ENCODE results near the gene UGT2B7. TPM values are rescaled to one million over a fixed set of nuclear protein-coding genes. Genes with fewer than 3 reads are reported as not detected.
"Not testable (repeated sequence)": the region's sequence is repeated elsewhere in the genome, so short reads cannot be mapped to it uniquely, and the experiment has no call there.

Gene UGT2B7
- polyA plus RNA-seq (ENCODE audit: insufficient read length in 10 of 10) = under 1 TPM in 9 of 10 donors, not detected in 1; 0.13 to 0.98 (median 0.40) TPM
- long read RNA-seq, donor 1 = 0 reads
- long read RNA-seq, donor 2 = 0 reads
- long read RNA-seq, donor 3 = 0 reads
- long read RNA-seq, donor 4 = 0 reads
- long read RNA-seq, donor 5 = 0 reads
- long read RNA-seq, donor 6 = 0 reads
- long read RNA-seq, donor 7 = 0 reads
- long read RNA-seq, donor 8 = 0 reads
- long read RNA-seq, donor 9 = 0 reads

DNA sequence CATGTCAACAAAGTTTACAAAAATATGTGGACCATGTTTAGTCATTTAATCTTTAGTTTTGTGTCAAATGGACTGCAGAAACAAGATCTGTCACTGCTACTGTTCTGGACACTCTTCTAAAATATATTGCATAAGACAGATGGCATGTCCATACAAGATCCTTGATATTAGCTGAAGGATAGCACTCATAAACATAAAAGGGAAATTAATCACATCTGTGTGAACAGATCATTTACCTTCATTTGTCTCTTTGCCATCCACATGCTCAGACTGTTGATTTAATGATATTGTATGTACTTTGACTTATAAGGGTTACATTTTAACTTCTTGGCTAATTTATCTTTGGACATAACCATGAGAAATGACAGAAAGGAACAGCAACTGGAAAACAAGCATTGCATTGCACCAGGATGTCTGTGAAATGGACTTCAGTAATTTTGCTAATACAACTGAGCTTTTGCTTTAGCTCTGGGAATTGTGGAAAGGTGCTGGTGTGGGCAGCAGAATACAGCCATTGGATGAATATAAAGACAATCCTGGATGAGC lies at the start of gene UGT2B7:
UGT2B7 (plus strand) TSS at position 364 of the 546 bp plus-strand sequence; CDS start at position 411, 47 bp downstream.
- DNase-seq = no peak

DNA sequence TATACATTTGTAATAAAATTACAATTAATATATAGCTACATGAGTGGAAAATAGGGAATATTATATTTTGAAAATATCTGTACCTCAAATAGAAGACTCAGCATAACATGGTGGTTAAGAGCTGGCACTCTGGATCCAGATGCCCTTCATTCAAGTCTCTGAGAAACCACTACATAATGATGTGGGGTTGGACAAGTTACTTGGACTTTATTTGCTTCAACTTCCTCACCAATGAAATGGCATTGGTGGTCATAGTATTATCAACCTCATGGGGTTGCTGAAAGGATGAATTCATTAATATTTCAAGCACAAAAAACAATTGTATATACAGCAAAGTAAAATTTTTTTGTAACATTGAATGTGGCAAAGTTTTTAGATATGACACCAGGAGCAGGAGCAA lies 46.4 kb upstream of the UGT2B7 start:
- no peak for DNase-seq

DNA sequence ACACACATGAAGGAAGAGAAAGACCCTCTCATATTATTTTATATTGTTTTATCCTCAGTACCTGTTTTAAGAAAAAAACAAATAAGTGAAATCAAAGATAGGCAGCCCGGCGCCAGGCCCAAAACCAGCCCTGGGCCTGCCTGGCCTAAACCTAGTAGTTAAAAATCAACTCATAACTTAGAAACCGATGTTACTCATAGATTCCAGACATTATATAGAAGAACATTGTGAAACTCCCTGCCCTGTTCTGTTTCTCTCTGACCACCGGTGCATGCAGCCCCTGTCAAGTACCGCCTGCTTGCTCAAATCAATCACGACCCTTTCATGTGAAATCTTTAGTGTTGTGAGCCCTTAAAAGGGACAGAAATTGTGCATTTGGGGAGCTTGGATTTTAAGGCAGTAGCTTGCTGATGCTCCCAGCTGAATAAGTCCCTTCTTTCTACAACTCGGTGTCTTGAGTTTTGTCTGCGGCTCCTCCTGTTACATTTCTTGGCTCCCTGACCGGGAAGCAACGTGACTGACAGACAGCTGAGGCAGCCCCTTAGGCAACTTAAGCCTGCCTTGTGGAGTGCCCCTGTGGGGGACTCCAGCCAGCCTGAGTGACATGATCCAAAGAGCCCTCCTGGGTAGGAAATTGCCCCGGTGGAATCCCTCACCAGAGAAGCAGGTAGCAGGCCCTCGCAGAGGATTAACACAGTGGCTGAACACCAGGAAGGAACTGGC lies 45.3 kb upstream of the UGT2B7 start:
- peak; percentile 6 to 16 (median 14) for DNase-seq

DNA sequence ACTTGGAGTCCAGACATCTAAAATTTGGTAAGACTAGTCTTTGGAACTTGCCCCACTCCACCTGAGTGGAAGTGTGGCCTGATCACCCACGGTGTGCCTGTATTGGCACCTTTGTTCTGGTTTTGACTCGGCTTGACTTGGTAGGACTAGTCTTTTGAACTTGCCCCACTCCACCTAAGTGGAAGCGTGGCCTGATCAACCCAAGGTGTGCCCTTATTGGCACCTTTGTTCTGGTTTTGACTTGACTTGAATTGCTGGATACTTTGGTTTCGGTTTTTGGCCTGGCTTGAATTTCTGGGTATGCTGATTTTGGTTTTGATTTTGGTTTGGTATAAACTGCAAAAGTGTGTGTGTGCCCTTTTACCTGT lies 44.7 kb upstream of the UGT2B7 start:
- DNase-seq = no peak

DNA sequence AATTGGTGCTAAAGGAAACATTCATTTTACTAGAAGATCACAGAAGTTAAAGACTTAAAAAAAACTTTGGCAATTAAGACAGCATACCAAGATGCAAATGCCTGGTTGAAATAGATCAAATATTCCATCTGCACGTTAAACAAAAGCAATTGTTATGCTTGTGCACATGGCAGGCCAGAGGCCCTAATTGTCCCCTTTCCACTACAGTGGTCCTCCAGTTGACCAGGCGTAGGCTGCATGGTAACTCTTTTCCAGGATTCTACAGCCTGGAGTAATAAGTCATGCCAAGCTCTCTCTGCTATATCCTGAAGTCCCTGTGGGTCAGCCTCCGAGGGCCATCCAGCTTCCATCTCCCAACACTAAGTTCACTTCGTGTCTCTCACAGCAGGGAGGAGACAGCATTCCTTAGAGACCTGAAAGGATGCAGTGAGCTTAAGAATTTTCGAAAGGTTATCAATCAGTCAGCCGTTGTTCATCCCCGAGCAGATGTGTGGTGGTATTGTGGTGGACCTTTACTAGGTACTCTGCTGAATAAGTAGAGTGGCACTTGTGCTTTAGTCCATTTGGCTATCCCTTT lies 42.9 kb upstream of the UGT2B7 start:
- not testable (repeated sequence) for DNase-seq

DNA sequence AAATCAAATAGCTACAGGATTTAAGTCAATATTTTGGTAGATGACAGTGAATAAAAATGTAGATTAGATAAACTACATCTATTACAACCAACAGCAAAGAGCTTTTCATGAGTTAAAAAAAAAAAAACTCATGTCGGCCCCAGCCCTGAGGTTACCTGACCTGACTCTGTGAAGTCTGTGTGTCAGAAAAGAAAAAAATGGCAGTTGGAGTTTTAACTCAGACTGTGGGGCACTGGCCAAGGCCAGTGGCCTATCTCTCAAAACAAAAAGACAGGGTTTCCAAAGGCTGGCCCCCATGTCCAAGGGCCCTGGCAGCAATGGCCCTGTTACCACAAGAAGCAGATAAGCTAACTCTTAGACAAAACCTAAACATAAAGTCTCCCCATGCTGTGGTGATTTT lies 42.2 kb upstream of the UGT2B7 start:
- DNase-seq = not testable (repeated sequence)

DNA sequence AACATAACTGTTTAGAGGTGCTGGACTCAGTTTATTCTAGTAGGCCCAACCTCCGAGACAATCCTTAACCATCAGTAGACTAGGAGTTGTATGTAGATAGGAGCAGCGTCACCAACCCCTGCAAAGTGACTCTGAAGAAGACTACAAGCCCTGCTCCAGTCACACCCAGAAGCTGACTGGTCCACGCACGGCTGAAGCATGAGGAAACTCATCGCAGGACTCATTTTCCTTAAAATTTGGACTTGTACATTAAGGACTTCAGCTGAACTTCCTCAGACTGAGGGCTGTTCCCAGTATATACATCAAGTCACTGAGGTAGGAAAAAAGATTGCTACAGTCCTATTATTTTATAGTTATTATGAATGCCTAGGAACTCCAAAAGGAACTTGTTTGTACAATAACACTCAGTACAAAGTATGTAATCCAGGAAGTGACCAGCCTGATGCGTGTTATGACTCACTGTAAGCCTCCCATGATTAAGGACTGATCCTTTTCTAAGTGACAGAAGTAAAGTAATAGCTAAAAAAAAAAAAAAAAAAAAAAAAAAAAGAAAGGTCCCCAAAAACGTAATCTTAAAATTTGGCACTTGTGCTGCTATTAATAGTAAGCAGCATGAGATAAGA lies 41.6 kb upstream of the UGT2B7 start:
- DNase-seq = peak in 1 of 3 donors; percentile 23

DNA sequence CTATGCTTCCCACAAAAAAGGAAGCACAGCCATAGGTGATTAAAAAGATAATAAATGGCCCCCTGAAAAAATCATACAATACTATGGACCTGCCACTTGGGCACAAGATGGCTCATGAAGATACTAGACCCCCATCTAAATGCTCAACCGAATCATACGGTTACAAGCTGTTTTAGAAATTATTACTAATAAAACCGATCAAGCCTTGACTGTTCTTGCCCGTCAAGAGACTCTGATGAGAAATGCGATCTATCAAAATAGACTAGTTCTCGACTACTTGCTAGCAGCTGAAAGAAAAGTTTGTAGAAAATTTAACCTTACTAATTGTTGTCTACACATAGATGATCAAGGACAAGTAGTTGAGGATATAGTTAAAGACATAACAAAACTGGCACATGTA lies 40.1 kb upstream of the UGT2B7 start:
- DNase-seq = no peak

DNA sequence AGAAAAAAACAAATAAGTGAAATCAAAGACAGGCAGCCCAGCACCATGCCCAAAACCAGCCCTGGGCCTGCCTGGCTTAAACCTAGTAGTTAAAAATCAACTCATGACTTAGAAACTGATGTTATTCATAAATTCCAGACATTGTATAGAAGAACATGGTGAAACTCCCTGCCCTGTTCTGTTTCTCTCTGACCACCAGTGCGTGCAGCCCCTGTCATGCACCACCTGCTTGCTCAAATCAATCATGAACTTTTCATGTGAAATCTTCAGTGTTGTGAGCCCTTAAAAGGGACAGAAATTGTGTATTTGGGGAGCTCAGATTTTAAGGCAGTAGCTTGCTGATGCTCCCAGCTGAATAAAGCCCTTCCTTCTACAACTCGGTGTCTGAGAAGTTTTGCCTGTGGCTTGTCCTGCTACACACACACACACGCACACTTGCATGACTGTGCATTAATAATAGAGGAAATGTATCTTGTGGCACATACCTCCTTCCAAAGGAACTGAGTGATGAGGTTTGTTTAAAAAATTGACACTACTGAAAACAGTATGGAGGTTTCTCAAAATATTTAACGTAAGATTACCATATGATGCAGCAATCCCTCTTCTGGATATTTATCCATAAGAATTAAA lies 39.2 kb upstream of the UGT2B7 start:
- no peak for DNase-seq

DNA sequence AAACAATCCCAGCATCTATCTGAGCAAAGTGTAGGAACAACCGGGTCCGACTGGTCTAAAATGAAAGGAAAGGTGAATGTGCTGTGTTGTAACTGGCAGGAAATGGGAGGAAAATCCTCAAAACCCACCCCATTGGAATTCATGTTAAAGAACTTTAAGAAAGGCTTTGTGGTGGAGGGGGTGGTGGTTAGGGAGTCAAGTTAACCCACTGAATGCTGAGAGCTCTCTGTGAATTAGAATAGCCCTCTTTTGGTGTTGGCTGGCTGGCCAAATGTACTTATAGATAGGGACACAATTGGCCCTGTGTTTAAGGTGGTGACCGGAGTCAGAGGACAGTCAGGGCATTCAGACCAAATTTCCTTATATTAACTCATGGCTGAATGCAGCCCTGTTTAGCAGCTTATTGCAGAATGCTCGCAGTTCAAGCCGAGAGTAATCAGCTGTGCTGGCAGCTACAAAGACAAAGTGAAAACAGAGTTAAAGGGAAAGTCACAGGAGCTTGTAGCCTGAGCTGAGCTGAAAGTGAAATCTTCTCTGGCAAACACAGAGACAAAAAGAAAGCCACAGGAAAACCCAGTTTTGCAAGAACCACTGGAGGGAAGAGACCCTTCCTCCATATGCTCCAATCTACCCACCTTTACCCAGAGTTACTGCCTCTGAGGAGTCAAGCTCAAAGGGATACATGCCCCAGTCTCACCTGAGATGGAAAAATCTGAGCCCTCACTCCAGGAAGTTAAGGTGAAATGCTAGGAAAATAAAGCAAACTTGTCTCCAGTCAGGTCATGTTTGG lies 38.5 kb upstream of the UGT2B7 start:
- peak; percentile 5 to 18 (median 9) for DNase-seq

DNA sequence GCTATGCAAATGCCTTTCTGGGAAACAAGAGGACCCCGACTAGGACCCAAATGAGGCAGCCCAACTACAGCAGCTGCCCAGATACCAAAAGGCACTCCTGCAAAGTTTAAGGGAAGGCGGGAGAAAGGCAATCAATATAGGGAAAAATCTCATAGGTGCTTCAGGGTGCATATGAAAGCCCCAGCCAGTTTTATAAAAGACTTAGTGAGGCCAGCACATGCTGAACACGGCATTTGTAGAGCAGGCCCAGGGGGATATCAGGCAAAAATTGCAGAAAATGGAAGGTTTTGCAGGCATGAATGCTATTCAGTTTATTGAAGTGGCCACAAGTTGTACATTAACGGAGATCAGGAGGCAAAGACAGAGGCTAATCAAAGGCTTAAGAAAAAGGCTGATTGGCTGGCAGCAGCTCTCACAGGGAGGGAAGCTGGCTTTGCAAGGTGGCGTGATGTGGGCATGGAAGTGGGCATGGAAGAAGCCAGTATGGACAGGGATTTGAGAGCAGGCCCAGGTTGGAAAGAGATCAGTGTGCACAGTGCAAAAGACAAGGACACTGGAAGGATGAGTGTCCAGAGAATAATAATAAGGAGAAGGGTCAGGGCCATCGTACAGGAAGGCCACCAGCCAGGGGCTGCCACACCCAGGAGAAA lies 37.7 kb upstream of the UGT2B7 start:
- DNase-seq = no peak

DNA sequence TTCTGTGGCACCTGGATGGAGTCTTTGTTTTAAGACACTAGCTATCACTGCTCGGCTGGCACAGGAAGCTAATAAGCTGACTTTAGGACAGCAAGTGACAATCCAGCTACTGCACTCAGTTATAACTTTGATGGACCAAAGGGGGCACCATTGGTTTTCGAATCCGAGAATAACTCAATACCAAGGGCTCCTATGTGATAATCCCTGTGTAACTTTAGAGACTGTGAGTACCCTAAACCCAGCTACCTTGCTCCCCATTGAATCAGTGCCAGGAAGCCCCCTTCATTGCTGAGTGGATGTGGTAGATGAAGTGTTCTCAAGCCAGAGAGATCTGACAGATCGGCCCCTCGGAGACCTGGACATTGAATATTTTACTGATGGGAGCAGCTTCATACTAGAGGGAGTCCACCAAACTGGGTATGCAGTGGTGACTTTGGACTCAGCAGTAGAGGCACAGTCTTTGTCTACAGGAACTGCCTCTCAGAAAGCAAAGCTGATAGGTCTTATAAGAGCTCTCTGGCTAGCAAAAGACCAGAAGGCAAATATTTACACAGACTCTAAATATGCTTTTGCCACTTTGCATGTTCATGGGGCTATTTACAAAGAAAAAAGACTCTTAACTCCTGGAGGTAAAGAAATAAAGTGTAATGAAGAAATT lies 35.5 kb upstream of the UGT2B7 start:
- DNase-seq = no peak

DNA sequence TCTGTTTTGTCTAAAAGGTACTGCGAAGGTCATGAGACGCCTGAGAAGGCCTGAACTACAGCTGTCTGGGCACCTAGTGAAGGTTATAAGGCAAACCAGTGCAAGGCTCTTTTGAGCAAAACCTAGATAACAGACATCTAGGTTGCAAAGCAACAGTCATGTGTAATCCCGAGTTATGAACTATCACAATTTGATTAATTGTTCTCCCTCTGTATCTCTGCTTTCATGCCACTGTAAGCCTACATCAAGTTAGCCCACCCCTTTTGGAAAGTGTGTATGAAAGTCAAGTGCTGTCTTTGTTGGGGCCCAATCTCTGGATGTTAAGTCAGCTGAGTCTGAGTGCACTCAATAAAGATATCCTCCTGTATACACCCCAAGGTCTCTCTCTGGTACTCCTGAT lies 31.9 kb upstream of the UGT2B7 start:
- DNase-seq = no peak

DNA sequence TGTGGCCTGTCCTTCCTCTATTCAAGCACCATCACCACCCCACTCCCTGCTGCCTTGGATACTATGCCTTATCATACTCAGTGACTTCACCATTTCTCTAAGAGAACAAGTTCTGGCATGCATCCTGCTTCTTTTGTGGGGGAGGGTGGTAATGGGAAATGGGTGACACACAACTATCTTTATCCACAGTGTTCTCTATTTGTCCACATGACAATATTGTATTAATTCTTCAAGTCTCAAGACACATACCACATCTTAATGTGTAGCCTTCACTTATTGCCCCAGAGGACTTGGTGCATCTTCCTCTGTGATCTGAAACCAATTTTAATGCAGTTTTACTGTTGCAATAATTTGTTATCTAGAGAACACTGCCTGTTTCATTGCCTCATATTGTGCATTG lies 29.3 kb upstream of the UGT2B7 start:
- no peak for DNase-seq

DNA sequence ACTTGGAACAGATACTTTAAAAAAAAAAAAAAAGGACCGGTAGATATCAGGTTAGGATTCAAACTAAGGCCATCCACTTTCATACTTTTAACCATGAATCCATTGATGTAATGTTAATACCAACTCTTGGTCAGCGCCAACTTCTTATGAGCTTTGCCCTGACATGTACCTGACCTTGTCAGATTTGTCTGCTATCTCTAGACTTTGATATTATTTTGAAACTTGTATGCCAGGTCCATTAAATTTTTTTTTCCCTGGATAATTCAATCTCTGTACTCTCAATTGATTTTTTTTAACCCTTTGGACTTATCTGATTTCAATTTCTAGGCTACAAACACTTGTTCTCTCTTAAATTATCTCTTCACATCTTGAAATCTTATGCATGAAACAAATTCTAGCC lies 27.2 kb upstream of the UGT2B7 start:
- DNase-seq = no peak

DNA sequence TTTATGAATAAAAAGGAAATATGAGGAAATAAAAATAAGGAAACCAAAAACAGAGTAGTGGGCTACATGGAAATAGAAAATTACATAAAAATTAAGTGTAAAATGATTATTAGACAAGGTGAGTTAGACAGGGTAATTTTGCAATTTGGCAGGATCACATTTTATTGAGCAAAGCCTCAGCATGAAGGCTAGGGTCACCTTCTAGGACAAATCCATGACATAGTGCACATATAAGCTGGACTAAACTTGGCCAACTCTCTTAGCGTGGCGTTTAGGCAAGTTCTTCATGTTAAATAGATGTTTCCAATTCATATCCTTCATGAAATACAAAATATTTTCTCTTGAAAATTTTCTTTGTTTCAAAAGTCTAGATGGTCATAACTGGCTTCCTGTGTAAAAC lies 25.7 kb upstream of the UGT2B7 start:
- DNase-seq = no peak

DNA sequence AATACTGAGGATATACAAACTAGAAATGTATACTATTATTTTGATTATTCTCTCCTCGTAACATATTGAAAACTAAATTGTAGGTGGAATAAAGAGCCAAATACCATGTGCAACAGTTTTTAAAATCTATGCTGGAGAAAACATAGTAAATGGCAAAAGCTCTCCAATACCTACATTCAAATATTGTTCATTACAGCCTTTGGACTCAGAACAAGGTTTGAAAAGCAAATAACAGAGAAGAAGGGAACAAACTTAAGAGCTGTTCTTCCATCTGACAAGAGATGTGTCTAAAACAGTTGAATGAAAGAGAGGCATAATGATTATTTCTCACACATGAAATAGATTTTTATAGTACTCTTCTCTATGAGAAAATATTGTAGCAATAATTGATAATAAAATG lies 25.0 kb upstream of the UGT2B7 start:
- DNase-seq = no peak

DNA sequence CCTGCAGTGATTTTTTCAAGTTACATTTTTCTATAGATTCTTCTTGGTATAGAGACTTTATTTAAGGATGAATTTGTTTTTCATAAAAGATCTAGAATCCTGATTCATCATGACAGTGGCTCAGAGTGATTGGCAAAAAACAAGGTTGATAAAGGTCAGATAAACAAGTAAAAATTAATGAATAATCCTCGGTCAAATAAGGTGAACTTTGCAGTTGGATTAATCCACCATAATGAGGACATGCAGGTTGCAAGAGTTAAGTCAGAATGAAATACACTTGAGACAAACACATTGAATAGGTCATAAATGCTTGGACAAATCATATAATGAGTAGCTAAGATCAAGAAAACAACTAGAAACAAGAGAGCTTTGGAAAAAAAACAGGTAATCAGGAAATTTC lies 22.9 kb upstream of the UGT2B7 start:
- no peak for DNase-seq

DNA sequence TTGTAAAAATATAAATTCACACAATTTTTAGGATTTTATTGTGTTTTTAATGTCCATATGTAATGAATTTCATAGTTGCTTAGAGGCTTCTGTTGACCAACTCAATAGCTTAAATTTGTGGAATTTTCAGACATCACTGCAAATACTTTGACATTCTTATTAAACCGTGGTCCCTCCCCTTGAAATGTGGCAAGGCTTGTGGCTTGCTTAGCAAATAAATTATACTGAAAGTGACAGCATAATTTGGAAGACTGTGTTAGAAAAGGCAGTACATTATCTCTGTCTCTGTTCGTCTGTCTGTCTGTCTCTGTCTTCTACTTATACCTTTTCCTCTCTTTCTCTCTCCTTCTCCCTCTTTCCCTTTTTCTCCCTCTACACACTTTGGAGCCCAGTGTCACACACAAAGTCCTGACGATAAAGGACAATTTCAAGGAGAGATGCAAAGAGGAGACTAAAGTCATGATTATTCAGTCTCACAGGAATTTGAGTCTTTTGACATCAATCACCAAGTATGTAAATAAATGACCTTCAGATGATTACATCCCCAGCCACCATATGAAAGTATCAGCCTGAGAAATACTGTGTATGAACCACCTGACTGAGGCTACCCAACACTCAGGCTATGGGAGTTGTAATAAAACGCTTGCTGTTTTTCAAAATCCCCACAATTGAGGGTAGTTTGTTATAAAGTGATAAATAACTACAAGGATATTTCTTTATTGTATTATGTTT lies 21.0 kb upstream of the UGT2B7 start:
- DNase-seq = no peak
